Astrocyte of the spinal cord (primary cell): ENCODE data around the gene GPR68.
A peak's percentile ranks its signal among the peaks of the same experiment; 100 is the strongest.

Experiments used
- DNase-seq: peaks from one replicate; pipeline ENCODE4 v3.0.0; 2011; ENCODE audit warnings: low read depth, low spot score
- H3K4me3 ChIP-seq: 2 replicates; pipeline ENCODE4 v1.5.1; 2011; ENCODE audit warnings: low read depth, mild to moderate bottlenecking, low read length, moderate library complexity
- CTCF ChIP-seq: IDR thresholded peaks from 2 replicates; pipeline ENCODE4 v1.5.1; 2012; ENCODE audit warnings: low read depth, mild to moderate bottlenecking, low read length, inconsistent platforms
- in situ Hi-C: cut with HindIII; loops from 2 replicates; pipeline ENCODE4 v1.10.0; 2017; ENCODE audit warnings: low sequenced_read_pairs

GPR68 gene

GRCh38 chr14:91289464-91289863 is 45.0 kb upstream of the GPR68 start:
- DNase-seq: no peak
- in situ Hi-C loops: no loop called here
- TF ChIP-seq CTCF: no peak
- no peak overlapping the region for H3K4me3 ChIP-seq

- in situ Hi-C loops: no loop called here
These were observed 44.4 kb upstream of the GPR68 start for GRCh38 chr14:91288876-91289275.

GRCh38 chr14:91286530-91286937 is 42.0 kb upstream of the GPR68 start:
- peak; percentile 71 for DNase-seq
- in situ Hi-C loops: no loop called here
- peak; percentile 80 for TF ChIP-seq CTCF
- no peak overlapping the region for H3K4me3 ChIP-seq

More at GRCh38 chr14:91288876-91289275, 44.4 kb upstream of the GPR68 start:
- DNase-seq: no peak
- TF ChIP-seq CTCF: no peak
- no peak overlapping the region for H3K4me3 ChIP-seq

- no peak overlapping the region for H3K4me3 ChIP-seq
- in situ Hi-C loops: no loop called here
- peak; percentile 43 for DNase-seq
- TF ChIP-seq CTCF: no peak
These were observed 40.5 kb upstream of the GPR68 start for GRCh38 chr14:91284791-91285548.

- in situ Hi-C loops: no loop called here
- peak; percentile 67 for DNase-seq
- H3K4me3 ChIP-seq: no peak overlapping the region
- no peak for TF ChIP-seq CTCF
These were observed 39.8 kb upstream of the GPR68 start for GRCh38 chr14:91284146-91284790.

- DNase-seq: no peak
- no peak for TF ChIP-seq CTCF
- in situ Hi-C loops: no loop called here
- no peak overlapping the region for H3K4me3 ChIP-seq
These were observed 39.2 kb upstream of the GPR68 start for GRCh38 chr14:91283666-91284065.
